ENCODE results near the gene SEMA3D.

SEMA3D gene

DNA sequence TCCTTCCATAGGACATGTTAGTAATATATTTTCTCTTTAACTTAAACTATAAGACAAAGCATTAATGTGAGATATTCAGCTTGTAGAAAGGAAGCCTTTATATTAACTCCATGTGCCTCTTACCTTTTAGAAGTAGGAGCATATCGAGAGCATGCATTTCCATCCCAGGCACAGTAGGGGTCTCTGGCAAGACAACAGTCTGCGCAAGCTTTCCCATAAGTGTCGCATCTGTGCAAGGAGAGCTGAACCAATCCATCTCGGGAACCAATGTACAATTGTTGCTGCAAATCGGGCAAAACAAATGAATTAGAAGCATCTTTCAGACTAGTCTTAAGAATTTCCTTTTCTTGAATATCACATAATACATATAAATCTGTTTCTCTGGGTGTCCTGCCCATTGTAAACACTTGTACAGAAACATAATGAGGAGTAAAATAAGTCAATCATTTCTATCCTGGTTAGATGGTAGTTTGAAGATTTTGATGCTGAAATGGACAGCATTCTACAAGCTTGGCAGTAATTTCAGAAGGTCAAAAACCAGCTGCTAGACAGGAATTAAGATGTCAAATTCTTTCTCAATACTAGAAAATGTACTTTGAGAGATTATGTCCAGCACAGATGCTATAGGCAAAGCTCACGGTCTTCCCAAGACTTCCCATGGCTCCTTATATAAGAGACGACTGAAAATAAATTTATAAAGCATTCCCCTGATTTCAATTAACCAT lies 171.8 kb downstream of the SEMA3D start:
- no peak overlapping the region for H3K4me3 ChIP-seq (ENCODE audit: low read depth, low read length)
- TF ChIP-seq, protein P1, sequence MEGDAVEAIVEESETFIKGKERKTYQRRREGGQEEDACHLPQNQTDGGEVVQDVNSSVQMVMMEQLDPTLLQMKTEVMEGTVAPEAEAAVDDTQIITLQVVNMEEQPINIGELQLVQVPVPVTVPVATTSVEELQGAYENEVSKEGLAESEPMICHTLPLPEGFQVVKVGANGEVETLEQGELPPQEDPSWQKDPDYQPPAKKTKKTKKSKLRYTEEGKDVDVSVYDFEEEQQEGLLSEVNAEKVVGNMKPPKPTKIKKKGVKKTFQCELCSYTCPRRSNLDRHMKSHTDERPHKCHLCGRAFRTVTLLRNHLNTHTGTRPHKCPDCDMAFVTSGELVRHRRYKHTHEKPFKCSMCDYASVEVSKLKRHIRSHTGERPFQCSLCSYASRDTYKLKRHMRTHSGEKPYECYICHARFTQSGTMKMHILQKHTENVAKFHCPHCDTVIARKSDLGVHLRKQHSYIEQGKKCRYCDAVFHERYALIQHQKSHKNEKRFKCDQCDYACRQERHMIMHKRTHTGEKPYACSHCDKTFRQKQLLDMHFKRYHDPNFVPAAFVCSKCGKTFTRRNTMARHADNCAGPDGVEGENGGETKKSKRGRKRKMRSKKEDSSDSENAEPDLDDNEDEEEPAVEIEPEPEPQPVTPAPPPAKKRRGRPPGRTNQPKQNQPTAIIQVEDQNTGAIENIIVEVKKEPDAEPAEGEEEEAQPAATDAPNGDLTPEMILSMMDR (IDR thresholded peaks at IDR 0.05; ENCODE audit: insufficient read depth, low read depth, low read length, missing control alignments) = no peak
- no peak for DNase-seq (ENCODE audit: low read depth)

DNA sequence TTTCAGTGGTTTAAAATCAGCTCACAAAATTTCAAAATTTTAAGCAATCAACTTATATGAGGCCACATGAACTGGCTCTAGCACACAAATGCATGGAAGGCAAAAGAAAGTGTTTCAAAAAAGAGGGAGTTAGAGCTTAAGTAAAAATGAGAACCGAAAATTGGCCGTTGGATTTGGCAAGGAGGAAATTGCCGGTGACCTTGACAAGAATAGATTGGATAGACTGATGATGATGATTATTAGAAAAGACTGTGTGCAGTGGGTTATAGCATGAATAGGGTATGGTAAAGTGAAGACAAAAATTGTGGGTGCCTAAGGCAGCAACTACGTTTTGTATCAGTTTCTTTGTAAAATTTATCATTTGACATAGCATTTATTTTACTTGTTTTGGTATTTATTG lies 175.7 kb downstream of the SEMA3D start:
- TF ChIP-seq, protein P1 (IDR thresholded peaks at IDR 0.05; ENCODE audit: insufficient read depth, low read depth, low read length, missing control alignments) = no peak
- H3K4me3 ChIP-seq (ENCODE audit: low read depth, low read length) = no peak overlapping the region
- DNase-seq (ENCODE audit: low read depth) = no peak

DNA sequence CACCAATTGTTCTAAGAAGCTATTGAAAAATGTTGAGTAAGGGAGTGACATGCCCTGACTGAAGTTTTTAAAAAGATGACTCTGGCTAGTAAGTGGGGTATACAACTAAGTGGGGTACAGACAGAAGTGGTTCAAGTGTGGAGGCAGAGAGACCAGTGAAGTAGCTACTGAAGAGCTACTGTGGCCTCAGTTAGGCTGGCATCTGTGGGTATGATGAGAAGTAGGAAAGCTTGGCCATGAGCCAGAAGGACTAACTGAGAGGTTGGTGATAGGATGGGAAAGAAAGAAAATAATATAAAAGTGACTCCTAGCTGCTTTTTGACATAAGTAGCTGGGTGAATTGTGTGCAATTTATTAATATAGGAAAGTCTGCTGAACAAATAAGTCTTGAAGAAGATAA lies 176.6 kb downstream of the SEMA3D start:
- DNase-seq (ENCODE audit: low read depth) = no peak
- H3K4me3 ChIP-seq (ENCODE audit: low read depth, low read length) = no peak overlapping the region
- TF ChIP-seq, protein P1 (IDR thresholded peaks at IDR 0.05; ENCODE audit: insufficient read depth, low read depth, low read length, missing control alignments) = no peak

DNA sequence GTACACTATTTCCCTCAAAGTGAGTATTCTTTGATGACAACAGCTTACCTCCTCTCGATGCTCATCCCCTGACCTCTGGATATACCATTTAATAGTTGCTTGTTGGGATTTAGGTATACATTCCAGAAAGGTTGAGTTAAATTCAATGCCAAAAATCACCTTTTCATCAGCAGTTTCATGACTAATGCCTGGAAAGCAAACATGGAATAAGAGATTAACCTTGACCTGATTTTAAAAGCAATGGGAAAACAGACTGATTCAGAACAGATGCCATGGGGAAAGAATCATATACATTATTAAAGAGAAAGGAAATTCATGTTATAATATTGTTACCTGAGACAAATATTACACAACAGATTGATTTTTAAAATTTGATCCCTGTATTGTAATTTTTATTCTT lies 180.1 kb downstream of the SEMA3D start:
- DNase-seq (ENCODE audit: low read depth) = no peak
- H3K4me3 ChIP-seq (ENCODE audit: low read depth, low read length) = no peak overlapping the region
- TF ChIP-seq, protein P1 (IDR thresholded peaks at IDR 0.05; ENCODE audit: insufficient read depth, low read depth, low read length, missing control alignments) = no peak

DNA sequence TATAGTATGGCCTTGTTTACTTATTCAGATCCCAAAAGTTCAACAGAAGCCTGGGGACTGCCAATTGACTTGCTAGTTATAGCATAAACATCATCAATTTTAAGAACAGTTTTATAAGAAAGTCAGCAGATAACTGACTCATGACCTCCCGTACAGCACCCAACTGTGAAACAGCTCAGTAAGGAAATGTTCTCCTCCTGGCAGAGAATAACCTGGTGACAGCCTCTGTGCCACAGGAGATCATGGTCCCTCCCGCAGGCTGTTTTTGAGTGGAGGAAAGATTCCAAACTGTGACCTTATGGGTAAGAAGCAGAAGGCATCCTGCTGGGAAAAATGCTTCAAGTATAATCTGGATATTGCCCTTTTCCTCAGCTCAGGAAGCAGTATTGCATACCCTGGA lies 182.5 kb downstream of the SEMA3D start:
- TF ChIP-seq, protein P1 (IDR thresholded peaks at IDR 0.05; ENCODE audit: insufficient read depth, low read depth, low read length, missing control alignments) = no peak
- H3K4me3 ChIP-seq (ENCODE audit: low read depth, low read length) = no peak overlapping the region
- DNase-seq (ENCODE audit: low read depth) = no peak

DNA sequence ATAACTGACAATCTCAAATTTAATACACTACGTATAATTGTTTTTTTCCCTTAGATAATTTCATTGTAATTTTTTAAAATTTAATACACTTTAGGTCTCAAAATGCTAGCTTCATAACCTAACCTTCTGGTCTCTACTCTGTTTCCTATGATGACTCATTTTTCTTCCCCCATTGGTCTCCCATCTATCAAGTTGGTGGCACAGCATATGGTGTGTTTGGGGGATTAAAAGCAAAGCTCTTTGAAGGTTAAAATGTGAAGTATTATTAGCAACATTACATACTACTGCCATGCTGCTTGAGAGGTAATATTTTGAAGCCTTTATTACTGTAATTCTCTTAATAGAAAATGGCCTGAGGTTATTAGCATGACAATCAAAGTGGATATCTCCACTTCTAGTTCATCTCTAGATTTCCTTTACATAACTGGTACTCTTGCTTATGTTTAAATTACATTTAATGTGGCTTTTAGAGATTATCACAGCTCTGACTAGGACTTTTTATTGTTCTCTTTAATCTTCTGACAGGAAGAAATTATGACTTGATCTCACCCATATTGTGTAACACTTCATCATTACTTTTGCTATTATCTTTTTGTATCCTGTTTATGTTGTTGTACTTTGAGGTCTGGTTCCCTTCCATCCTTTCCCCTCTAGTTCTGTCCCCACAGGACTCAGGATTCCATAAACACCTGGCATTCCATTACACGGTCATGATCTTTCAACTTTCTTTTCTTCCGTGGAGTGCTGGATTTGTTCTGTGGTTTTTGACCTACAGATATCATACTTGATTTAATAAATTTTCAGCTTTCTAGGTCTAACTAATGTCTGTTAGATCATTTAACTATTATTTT lies 185.1 kb downstream of the SEMA3D start:
- DNase-seq (ENCODE audit: low read depth) = no peak
- TF ChIP-seq, protein P1 (IDR thresholded peaks at IDR 0.05; ENCODE audit: insufficient read depth, low read depth, low read length, missing control alignments) = no peak
- H3K4me3 ChIP-seq (ENCODE audit: low read depth, low read length) = no peak overlapping the region

Data from GM12865 (cell line).